ENCODE results near the gene SLC2A4.
A peak's percentile ranks its signal among the peaks of the same experiment; 100 is the strongest.

Gene SLC2A4

GRCh38 chr17:7262192-7262934 lies 19.2 kb upstream of the SLC2A4 start, which contains the start of gene CLDN7:
Gene CLDN7 (minus strand): TSS chr17:7262478. CDS start chr17:7262043, 435 bp downstream.
- peaks cover 82% of the 10 kb centered on the region for H3K27me3 Mint-ChIP-seq (ENCODE audit: low read depth, poor library complexity)
- no peak for TF ChIP-seq CTCF (IDR thresholded peaks at IDR 0.05)
- H3K9me3 Mint-ChIP-seq, result no peaks in the 10 kb centered on the region
- H3K4me3 Mint-ChIP-seq, result peak within 1 kb of the TSS; percentile 85
- H3K4me1 Mint-ChIP-seq, result peaks cover 26% of the 10 kb centered on the region
- DNase-seq, result peak; percentile 22
- H3K27ac Mint-ChIP-seq, result no peak within 1 kb of the TSS
- H3K36me3 Mint-ChIP-seq (ENCODE audit: low read depth), result peaks cover 23% of the 10 kb centered on the region

- Mint-ChIP-seq H3K4me3 (peak overlapping the region; percentile 85), H3K36me3 (ENCODE audit: low read depth) (peaks cover 19% of the 10 kb centered on the region), H3K9me3 (no peaks in the 10 kb centered on the region), H3K27me3 (ENCODE audit: low read depth, poor library complexity) (peaks cover 88% of the 10 kb centered on the region), H3K4me1 (peaks cover 26% of the 10 kb centered on the region), H3K27ac (no peak overlapping the region)
- DNase-seq, result peak; percentile 61
- TF ChIP-seq CTCF (IDR thresholded peaks at IDR 0.05), result no peak
Observed at GRCh38 chr17:7262935-7263800, 18.4 kb upstream of the SLC2A4 start.

- no peak overlapping the region for H3K27ac Mint-ChIP-seq
- H3K27me3 Mint-ChIP-seq (ENCODE audit: low read depth, poor library complexity), result peaks cover 85% of the 10 kb centered on the region
- peak overlapping the region; percentile 85 for H3K4me3 Mint-ChIP-seq
- DNase-seq, result no peak
- peaks cover 31% of the 10 kb centered on the region for H3K4me1 Mint-ChIP-seq
- H3K9me3 Mint-ChIP-seq, result no peaks in the 10 kb centered on the region
- peaks cover 14% of the 10 kb centered on the region for H3K36me3 Mint-ChIP-seq (ENCODE audit: low read depth)
- no peak for TF ChIP-seq CTCF (IDR thresholded peaks at IDR 0.05)
Observed at GRCh38 chr17:7263801-7264078, 17.8 kb upstream of the SLC2A4 start.

- TF ChIP-seq CTCF (IDR thresholded peaks at IDR 0.05), result no peak
- Mint-ChIP-seq H3K27me3 (ENCODE audit: low read depth, poor library complexity) (peaks cover 67% of the 10 kb centered on the region), H3K4me3 (no peak overlapping the region), H3K27ac (no peak overlapping the region), H3K4me1 (peaks cover 41% of the 10 kb centered on the region), H3K36me3 (ENCODE audit: low read depth) (no peaks in the 10 kb centered on the region), H3K9me3 (no peaks in the 10 kb centered on the region)
- DNase-seq, result no peak
Observed at GRCh38 chr17:7266784-7267183, 14.7 kb upstream of the SLC2A4 start.

GRCh38 chr17:7279448-7279847 lies 2.1 kb upstream of the SLC2A4 start:
- no peaks in the 10 kb centered on the region for H3K36me3 Mint-ChIP-seq (ENCODE audit: low read depth)
- peaks cover 31% of the 10 kb centered on the region for H3K27me3 Mint-ChIP-seq (ENCODE audit: low read depth, poor library complexity)
- H3K4me1 Mint-ChIP-seq, result peaks cover 31% of the 10 kb centered on the region
- no peaks in the 10 kb centered on the region for H3K9me3 Mint-ChIP-seq
- DNase-seq, result no peak
- H3K27ac Mint-ChIP-seq, result no peak overlapping the region
- no peak overlapping the region for H3K4me3 Mint-ChIP-seq
- no peak for TF ChIP-seq CTCF (IDR thresholded peaks at IDR 0.05)

Measured in nephron progenitor cell (in vitro differentiated cells).